Endothelial cell of umbilical vein (primary cell): ENCODE measurements around the gene ERCC8. TPM values are rescaled to one million over a fixed set of nuclear protein-coding genes. Genes with fewer than 3 reads are reported as not detected.

Experiments
- BruUV-seq: library from RNA; stranded (reverse); fragments of 400-500 nt; replicated peaks from 2 replicates; lab custom pipeline; 2021; lab: Mats Ljungman, UMichigan
- CTCF ChIA-PET: fragments of 300-600, 350-600 bp; sonication (Branson Sonifier 250); formaldehyde crosslinking; loops from one replicate; lab custom pipeline; 2021; ENCODE audit warnings: antibody characterized with exemption, inconsistent platforms; lab: Charles Lee
- POLR2A ChIA-PET: fragments of 300-600, 350-600 bp; sonication (Branson Sonifier 250); formaldehyde crosslinking; loops from one replicate; lab custom pipeline; 2021; ENCODE audit warnings: antibody characterized with exemption, inconsistent platforms; lab: Charles Lee
- DNase-seq: peaks from one replicate; pipeline ENCODE4 v3.0.0-alpha.2; 2011; ENCODE audit warnings: low read depth, low spot score
- FAIRE-seq: peaks from 2 replicates; lab custom pipeline; 2011; peaks lifted over from hg19 to GRCh38; lab: Jason Lieb, UNC
- H2AFZ ChIP-seq: 2 replicates; pipeline ENCODE4 v1.6.0; 2012; ENCODE audit warnings: low read depth, low read length, control low read depth, inconsistent platforms
- H3K27ac ChIP-seq: 2 replicates; pipeline ENCODE4 v1.5.1; 2011; ENCODE audit warnings: low read depth, mild to moderate bottlenecking, control low read depth, low read length, moderate library complexity; ENCODE audit not compliant: insufficient read depth
- H3K27me3 ChIP-seq, 2 experiments: 2 replicates each; pipeline versions ENCODE4 v1.6.0 to v1.6.1; 2011; ENCODE audit warnings: low read length in 2 of 2, mixed read lengths in 1 of 2; ENCODE audit not compliant: control insufficient read depth in 2 of 2, insufficient read depth in 2 of 2
- H3K36me3 ChIP-seq, 2 experiments: 2 replicates in 1 of 2; 3 replicates in 1 of 2; pipeline ENCODE4 v1.5.1; 2011; ENCODE audit warnings: low read length in 2 of 2, mild to moderate bottlenecking in 1 of 2, moderate library complexity in 1 of 2; ENCODE audit not compliant: control insufficient read depth in 2 of 2, insufficient read depth in 2 of 2; ENCODE audit errors: extremely low read depth in 1 of 2
- H3K4me1 ChIP-seq: 3 replicates; pipeline ENCODE4 v1.5.1; 2011; ENCODE audit warnings: mild to moderate bottlenecking, low read length; ENCODE audit not compliant: control insufficient read depth, insufficient read depth; ENCODE audit errors: extremely low read depth
- H3K4me2 ChIP-seq: 2 replicates; pipeline ENCODE4 v1.6.1; 2011; ENCODE audit warnings: low read length, control low read depth, mixed read lengths; ENCODE audit not compliant: insufficient read depth
- H3K4me3 ChIP-seq, 3 experiments: fragments of 200-600 bp in 1 of 3; sonication (generic), shearing (Covaris generic) in 1 of 3; replicated peaks in 1 of 3; 2 replicates each; pipeline ENCODE4 v1.5.1; 2011 to 2016; ENCODE audit warnings: control low read depth in 3 of 3, low read length in 3 of 3, mild to moderate bottlenecking in 2 of 3, inconsistent platforms in 1 of 3, low read depth in 1 of 3, moderate library complexity in 1 of 3; ENCODE audit not compliant: insufficient read depth in 1 of 3
- H3K79me2 ChIP-seq: 2 replicates; pipeline ENCODE4 v1.6.0; 2012; ENCODE audit warnings: low read length, inconsistent platforms; ENCODE audit not compliant: control insufficient read depth, insufficient read depth
- H3K9ac ChIP-seq: replicated peaks from 2 replicates; pipeline ENCODE3; 2011; ENCODE audit warnings: low read length, control low read depth; ENCODE audit not compliant: insufficient read depth; ENCODE audit errors: extremely low read depth
- H3K9me1 ChIP-seq: replicated peaks from 3 replicates; pipeline ENCODE4 v1.6.0; 2011; ENCODE audit warnings: mild to moderate bottlenecking, low read length; ENCODE audit not compliant: control insufficient read depth, insufficient read depth; ENCODE audit errors: extremely low read depth
- H3K9me3 ChIP-seq: replicated peaks from 2 replicates; pipeline ENCODE4 v1.5.1; 2012; ENCODE audit warnings: low read length, inconsistent platforms; ENCODE audit not compliant: control insufficient read depth, insufficient read depth
- H4K20me1 ChIP-seq: replicated peaks from 2 replicates; pipeline ENCODE3; 2011; ENCODE audit warnings: mild to moderate bottlenecking, low read length; ENCODE audit not compliant: control insufficient read depth, insufficient read depth; ENCODE audit errors: extremely low read depth
- EZH2 ChIP-seq: IDR thresholded peaks from 2 replicates; pipeline ENCODE4 v1.6.1; 2012; ENCODE audit warnings: borderline replicate concordance, low read depth, mild to moderate bottlenecking, moderate library complexity, low read length, inconsistent platforms; ENCODE audit not compliant: severe bottlenecking
- MYC ChIP-seq: IDR thresholded peaks from one replicate; pipeline ENCODE4 v1.6.1; 2011; ENCODE audit warnings: mild to moderate bottlenecking, low read depth, low read length
- POLR2AphosphoS5 ChIP-seq: IDR thresholded peaks from 2 replicates; pipeline ENCODE4 v1.6.1; 2012; ENCODE audit warnings: low read depth, mild to moderate bottlenecking, control low read depth, low read length, moderate library complexity; ENCODE audit not compliant: insufficient read depth
- dilution Hi-C: fragments of 300-500 bp; cut with MboI; formaldehyde crosslinking; loops from one replicate; pipeline ENCODE4 v1.15.0; 2019; ENCODE audit warnings: low sequenced_read_pairs; ENCODE audit not compliant: extremely low pct_ligation_motif_present
- intact Hi-C: fragments of 100-400 bp; cut with micrococcal nuclease; formaldehyde crosslinking; loops from one replicate; pipeline ENCODE4 v1.10.0; 2022
- polyA plus RNA-seq, 4 experiments: library from polyadenylated mRNA; depleted of rRNA in 3 of 4; stranded (reverse) in 3 of 4; unstranded in 1 of 4; fragments of >200 nt; gene quantifications; 2 replicates each; pipeline versions ENCODE4 v1.2.1 to v1.2.3, GENCODE V29; 2011 to 2012; ENCODE audit warnings: missing spikeins in 1 of 4
- total RNA-seq: library from RNA; stranded (reverse); gene quantifications from 2 replicates; pipeline ENCODE4 v1.2.3, GENCODE V29; 2021

Gene ERCC8
- total and polyA plus RNA-seq, 2 donors (not counting 3 experiments of a cell fraction or from before 2014, with no cell fraction given): 10.4 to 11.8 TPM

GRCh38 chr5:60843386-60843935, 101.4 kb downstream of the ERCC8 start:
- Histone ChIP-seq H3K79me2 (no peaks in the 10 kb centered on the region), H3K27ac (no peak overlapping the region), H3K9me1 (no peaks in the 10 kb centered on the region), H3K36me3 (no peaks in the 10 kb centered on the region), H2AFZ (peak overlapping the region; percentile 85), H3K4me2 (peak overlapping the region; percentile 81), H3K4me3 (peak overlapping the region; percentile 36 to 55 (median 39)), H3K27me3 (peaks cover 36 to 69% of the 10 kb centered on the region in 2 experiments), H3K4me1 (peaks cover 11% of the 10 kb centered on the region), H3K9me3 (no peaks in the 10 kb centered on the region), H3K9ac (no peak overlapping the region), H4K20me1 (no peaks in the 10 kb centered on the region)
- dilution Hi-C loops (no loop called here), intact Hi-C loops (loop anchor here (10.0 kb wide), 1 partner anchor 139 kb away; the partner anchor contains the start of gene DEPDC1B)
- no TSS peak for BruUV-seq
- DNase-seq (no peak), FAIRE-seq (no peak)
- ChIA-PET POLR2A (no interaction called here), CTCF (interaction anchor here (1.0 kb wide), 1 partner anchor 142 kb away, joined by 3 read pairs; no protein-coding TSS in a partner anchor)
- TF ChIP-seq POLR2AphosphoS5: no peak
- TF ChIP-seq EZH2: peak; percentile 80

GRCh38 chr5:60842871-60843385, 101.9 kb downstream of the ERCC8 start:
- Histone ChIP-seq H3K79me2 (no peaks in the 10 kb centered on the region), H3K27me3 (peaks cover 36 to 73% of the 10 kb centered on the region in 2 experiments), H3K4me2 (peak overlapping the region; percentile 81), H3K9ac (no peak overlapping the region), H3K9me3 (no peaks in the 10 kb centered on the region), H2AFZ (no peak overlapping the region), H3K4me1 (peaks cover 11% of the 10 kb centered on the region), H3K4me3 (peak overlapping the region in 1 of 3 experiments; percentile 55), H3K27ac (no peak overlapping the region), H4K20me1 (no peaks in the 10 kb centered on the region), H3K9me1 (no peaks in the 10 kb centered on the region), H3K36me3 (no peaks in the 10 kb centered on the region)
- POLR2A ChIA-PET: no interaction called here
- FAIRE-seq (peak; percentile 43), DNase-seq (peak; percentile 8)
- CTCF ChIA-PET: no interaction called here
- no TSS peak for BruUV-seq
- TF ChIP-seq EZH2 (peak; percentile 94), MYC (no peak)
- intact Hi-C loops: loop anchor here (10.0 kb wide), 1 partner anchor 138 kb away; the partner anchor contains the start of gene DEPDC1B
- dilution Hi-C loops: no loop called here
